Endothelial cell of umbilical vein (primary cell): ENCODE measurements around the gene ACAD10.

Source experiments
- CTCF ChIP-seq, 2 donors: IDR thresholded peaks; 1 replicate in 1 of 2; 2 replicates in 1 of 2; pipeline ENCODE4 v1.5.1; 2011; ENCODE audit warnings: low read length in 2 of 2, mild to moderate bottlenecking in 2 of 2, moderate library complexity in 2 of 2, control low read depth in 1 of 2, inconsistent platforms in 1 of 2, low read depth in 1 of 2; ENCODE audit not compliant: insufficient read depth in 1 of 2; ENCODE audit errors: extremely low read depth in 1 of 2
- EZH2 ChIP-seq: IDR thresholded peaks from 2 replicates; pipeline ENCODE4 v1.6.1; 2012; ENCODE audit warnings: borderline replicate concordance, low read depth, mild to moderate bottlenecking, moderate library complexity, low read length, inconsistent platforms; ENCODE audit not compliant: severe bottlenecking
- FOS ChIP-seq: IDR thresholded peaks from 2 replicates; pipeline ENCODE4 v1.6.1; 2011; ENCODE audit warnings: mild to moderate bottlenecking, low read length, moderate library complexity, borderline replicate concordance; ENCODE audit not compliant: insufficient read depth
- JUN ChIP-seq: IDR thresholded peaks from 2 replicates; pipeline ENCODE4 v1.6.1; 2011; ENCODE audit warnings: borderline replicate concordance, low read depth; ENCODE audit not compliant: insufficient read length, insufficient read depth
- MAX ChIP-seq: IDR thresholded peaks from 2 replicates; pipeline ENCODE4 v1.6.1; 2011; ENCODE audit not compliant: insufficient read depth, insufficient read length
- MYC ChIP-seq: IDR thresholded peaks from one replicate; pipeline ENCODE4 v1.6.1; 2011; ENCODE audit warnings: mild to moderate bottlenecking, low read depth, low read length
- POLR2A ChIP-seq: IDR thresholded peaks from 2 replicates; pipeline ENCODE4 v1.6.1; 2012; ENCODE audit warnings: low read depth, mild to moderate bottlenecking, control low read depth, low read length
- POLR2AphosphoS5 ChIP-seq: IDR thresholded peaks from 2 replicates; pipeline ENCODE4 v1.6.1; 2012; ENCODE audit warnings: low read depth, mild to moderate bottlenecking, control low read depth, low read length, moderate library complexity; ENCODE audit not compliant: insufficient read depth

- TF ChIP-seq CTCF (IDR thresholded peaks at IDR 0.05; ENCODE audit: extremely low read depth in 1 of 2, insufficient read depth in 1 of 2, low read depth in 1 of 2, low read length in 2 of 2) (peak; percentile 75 to 85), FOS (no peak), POLR2A (no peak), JUN (no peak), MYC (no peak), EZH2 (no peak), POLR2AphosphoS5 (no peak), MAX (no peak)
These were observed 67.5 kb downstream of the ACAD10 start for GRCh38 chr12:111753144-111753881.
